Activated B cell treated with CpG ODN at 0.5 μM for 24 hours (primary cell): Measurements from ENCODE around the gene FSHR. TPM values are rescaled to one million over a fixed set of nuclear protein-coding genes. Genes with fewer than 3 reads are reported as not detected.

Experiments used
- ATAC-seq: fragments of 200-7000 bp; cut with Tn5 transposase; one replicate; pipeline ENCODE4 v1.10.0; 2021; ENCODE audit warnings: low read depth, mild to moderate bottlenecking, moderate library complexity
- CTCF ChIA-PET: fragments of 350-600 bp; sonication (Branson Sonifier 250); formaldehyde crosslinking; loops from one replicate; lab custom pipeline; 2021; ENCODE audit warnings: antibody characterized with exemption; lab: Charles Lee
- POLR2A ChIA-PET: fragments of 350-600 bp; sonication (Branson Sonifier 250); formaldehyde crosslinking; loops from one replicate; lab custom pipeline; 2021; ENCODE audit warnings: antibody characterized with exemption; lab: Charles Lee
- DNase-seq: peaks from one replicate; pipeline ENCODE4 v3.0.0; 2022
- H3K27ac Mint-ChIP-seq: one replicate; pipeline ENCODE4 v1.8.0; 2020; ENCODE audit warnings: mixed read lengths
- H3K27me3 Mint-ChIP-seq: one replicate; pipeline ENCODE4 v1.8.0; 2021; ENCODE audit warnings: mixed read lengths
- H3K36me3 Mint-ChIP-seq: one replicate; pipeline ENCODE4 v1.8.0; 2021; ENCODE audit warnings: low read depth, mixed read lengths
- H3K4me1 Mint-ChIP-seq: one replicate; pipeline ENCODE4 v1.8.0; 2021; ENCODE audit warnings: mixed read lengths
- H3K4me3 Mint-ChIP-seq: one replicate; pipeline ENCODE4 v1.8.0; 2020; ENCODE audit warnings: mild to moderate bottlenecking, mixed read lengths
- H3K9me3 Mint-ChIP-seq: one replicate; pipeline ENCODE4 v1.8.0; 2020; ENCODE audit warnings: mixed read lengths
- CTCF ChIP-seq: fragments of 200-600 bp; IDR thresholded peaks from one replicate; pipeline ENCODE4 v1.8.0; 2022; ENCODE audit warnings: antibody characterized with exemption, mild to moderate bottlenecking
- intact Hi-C: fragments of 100-400 bp; cut with micrococcal nuclease; formaldehyde crosslinking; loops from one replicate; pipeline ENCODE4 v1.15.1; 2024
- total RNA-seq: library from RNA; stranded (reverse); gene quantifications from 2 replicates; pipeline ENCODE4 v1.2.3, GENCODE V29; 2022

FSHR gene
- total RNA-seq, 1 donor from 2014 or later: not detected

GRCh38 chr2:49123600-49123999 lies 30.7 kb downstream of the FSHR start:
- H3K9me3 Mint-ChIP-seq: peaks cover 3% of the 10 kb centered on the region
- DNase-seq (no peak), ATAC-seq (no peak)
- TF ChIP-seq CTCF: no peak
- no peaks in the 10 kb centered on the region for H3K27me3 Mint-ChIP-seq
- intact Hi-C loops: no loop called here
- no peaks in the 10 kb centered on the region for H3K4me1 Mint-ChIP-seq
- no peak overlapping the region for H3K4me3 Mint-ChIP-seq
- no peaks in the 10 kb centered on the region for H3K36me3 Mint-ChIP-seq
- no peak overlapping the region for H3K27ac Mint-ChIP-seq
- ChIA-PET CTCF (no interaction called here), POLR2A (no interaction called here)

- no peaks in the 10 kb centered on the region for H3K36me3 Mint-ChIP-seq
- H3K9me3 Mint-ChIP-seq: no peaks in the 10 kb centered on the region
- no peak for TF ChIP-seq CTCF
- no peaks in the 10 kb centered on the region for H3K4me1 Mint-ChIP-seq
- ATAC-seq (no peak), DNase-seq (no peak)
- ChIA-PET CTCF (no interaction called here), POLR2A (no interaction called here)
- H3K27me3 Mint-ChIP-seq: no peaks in the 10 kb centered on the region
- H3K27ac Mint-ChIP-seq: no peak overlapping the region
- no peak overlapping the region for H3K4me3 Mint-ChIP-seq
- intact Hi-C loops: no loop called here
Observed at GRCh38 chr2:49122107-49122506, 32.2 kb downstream of the FSHR start.

- no peak for TF ChIP-seq CTCF
- CTCF ChIA-PET: no interaction called here
- Mint-ChIP-seq H3K27me3 (no peaks in the 10 kb centered on the region), H3K9me3 (no peaks in the 10 kb centered on the region), H3K36me3 (no peaks in the 10 kb centered on the region), H3K4me3 (no peak overlapping the region), H3K27ac (no peak overlapping the region), H3K4me1 (no peaks in the 10 kb centered on the region)
- DNase-seq (no peak), ATAC-seq (no peak)
- intact Hi-C loops: no loop called here
- POLR2A ChIA-PET: no interaction called here
Observed at GRCh38 chr2:49113046-49113445, 41.3 kb downstream of the FSHR start.

GRCh38 chr2:49111456-49111855 lies 42.9 kb downstream of the FSHR start:
- no peak overlapping the region for H3K4me3 Mint-ChIP-seq
- H3K27me3 Mint-ChIP-seq: no peaks in the 10 kb centered on the region
- no peak overlapping the region for H3K27ac Mint-ChIP-seq
- CTCF ChIA-PET: no interaction called here
- DNase-seq (no peak), ATAC-seq (no peak)
- H3K4me1 Mint-ChIP-seq: no peaks in the 10 kb centered on the region
- no peak for TF ChIP-seq CTCF
- no peaks in the 10 kb centered on the region for H3K36me3 Mint-ChIP-seq
- intact Hi-C loops: no loop called here
- POLR2A ChIA-PET: no interaction called here
- H3K9me3 Mint-ChIP-seq: no peaks in the 10 kb centered on the region

- ChIA-PET CTCF (no interaction called here), POLR2A (no interaction called here)
- TF ChIP-seq CTCF: no peak
- Mint-ChIP-seq H3K27ac (no peak overlapping the region), H3K9me3 (no peaks in the 10 kb centered on the region), H3K4me1 (no peaks in the 10 kb centered on the region), H3K27me3 (no peaks in the 10 kb centered on the region), H3K4me3 (no peak overlapping the region), H3K36me3 (no peaks in the 10 kb centered on the region)
- DNase-seq (no peak), ATAC-seq (no peak)
- intact Hi-C loops: no loop called here
Observed at GRCh38 chr2:49111006-49111405, 43.3 kb downstream of the FSHR start.
